Sigmoid colon (tissue), 4 donors: ENCODE measurements around the gene GNAI2.

Experiments
- CTCF ChIP-seq, 4 experiments: fragments of 450-650 bp in 3 of 4; fragments of 200-600 bp in 1 of 4; IDR thresholded peaks; one replicate each; pipeline ENCODE4 v1.5.1; 2016 to 2019; ENCODE audit warnings: antibody characterized with exemption in 4 of 4, mild to moderate bottlenecking in 3 of 4, moderate library complexity in 2 of 4
- EP300 ChIP-seq, 4 donors: sonication (generic); formaldehyde crosslinking; IDR thresholded peaks; one replicate each; pipeline ENCODE4 v1.6.1; 2017; ENCODE audit warnings: antibody characterized with exemption in 4 of 4
- POLR2A ChIP-seq, 2 donors: fragments of 450-650 bp; IDR thresholded peaks; one replicate each; pipeline ENCODE4 v1.6.1; 2016; ENCODE audit warnings: antibody characterized with exemption in 2 of 2, mild to moderate bottlenecking in 2 of 2, moderate library complexity in 2 of 2

GRCh38 chr3:50189989-50190388 is 46.0 kb upstream of the GNAI2 start:
- TF ChIP-seq CTCF (IDR thresholded peaks at IDR 0.05) = no peak
- TF ChIP-seq POLR2A (IDR thresholded peaks at IDR 0.05) = no peak
- no peak for TF ChIP-seq EP300 (IDR thresholded peaks at IDR 0.05)
